ENCODE measurements around the gene CD101.

GRCh38 chr1:117011334-117011733 is 9.8 kb downstream of the CD101 start:
- TF ChIP-seq CTCF (conservative IDR thresholded peaks at IDR 0.05; ENCODE audit: low read length) (no peak), EZH2phosphoT487 (IDR thresholded peaks at IDR 0.05; ENCODE audit: borderline replicate concordance, low read depth, low read length) (no peak)
